KMS-11 (cell line): ENCODE results near the gene PPP6C.

ENCODE experiments used
- H2AFZ ChIP-seq: fragments of 200-600 bp; sonication (generic); 2 replicates; pipeline ENCODE4 v1.6.1; 2016; ENCODE audit warnings: antibody characterized with exemption, mixed run types, low read depth
- H3K27ac ChIP-seq: fragments of 200-600 bp; sonication (generic); 2 replicates; pipeline ENCODE4 v1.6.1; 2016; ENCODE audit warnings: mild to moderate bottlenecking, mixed run types
- H3K27me3 ChIP-seq: fragments of 200-600 bp; sonication (generic); 2 replicates; pipeline ENCODE4 v1.6.1; 2017; ENCODE audit warnings: mild to moderate bottlenecking, low read depth, mixed run types, moderate library complexity; ENCODE audit not compliant: insufficient read depth
- H3K36me3 ChIP-seq: fragments of 200-600 bp; sonication (generic); 2 replicates; pipeline ENCODE4 v1.6.1; 2017; ENCODE audit warnings: mild to moderate bottlenecking, mixed run types; ENCODE audit not compliant: insufficient read depth
- H3K4me1 ChIP-seq: fragments of 200-600 bp; sonication (generic); 2 replicates; pipeline ENCODE4 v1.6.1; 2016; ENCODE audit warnings: mild to moderate bottlenecking, low read depth, mixed run types; ENCODE audit not compliant: poor library complexity, severe bottlenecking
- H3K4me2 ChIP-seq: fragments of 200-600 bp; sonication (generic); 2 replicates; pipeline ENCODE4 v1.7.0; 2016; ENCODE audit warnings: mild to moderate bottlenecking, mixed run types
- H3K4me3 ChIP-seq: fragments of 200-600 bp; sonication (generic); IDR thresholded peaks from 2 replicates; pipeline ENCODE4 v1.6.1; 2017; ENCODE audit warnings: low read depth, low read length, mixed read lengths; ENCODE audit not compliant: insufficient read depth
- H3K79me2 ChIP-seq: fragments of 200-600 bp; sonication (generic); 2 replicates; pipeline ENCODE4 v1.6.1; 2016; ENCODE audit warnings: low read depth, mixed run types; ENCODE audit not compliant: insufficient read depth
- H3K9ac ChIP-seq: fragments of 200-600 bp; sonication (generic); 2 replicates; pipeline ENCODE4 v1.6.1; 2016; ENCODE audit warnings: mild to moderate bottlenecking, mixed run types
- H4K20me1 ChIP-seq: fragments of 200-600 bp; sonication (generic); 2 replicates; pipeline ENCODE4 v1.6.1; 2016; ENCODE audit warnings: mild to moderate bottlenecking, mixed run types; ENCODE audit not compliant: insufficient read depth
- TF ChIP-seq, protein P1 (sequence below): fragments of 200-600 bp; sonication (generic); conservative IDR thresholded peaks from 2 replicates; pipeline ENCODE4 v1.6.1; 2017; ENCODE audit warnings: low read depth, mild to moderate bottlenecking, antibody characterized with exemption, low read length, moderate library complexity, mixed read lengths

PPP6C gene

DNA sequence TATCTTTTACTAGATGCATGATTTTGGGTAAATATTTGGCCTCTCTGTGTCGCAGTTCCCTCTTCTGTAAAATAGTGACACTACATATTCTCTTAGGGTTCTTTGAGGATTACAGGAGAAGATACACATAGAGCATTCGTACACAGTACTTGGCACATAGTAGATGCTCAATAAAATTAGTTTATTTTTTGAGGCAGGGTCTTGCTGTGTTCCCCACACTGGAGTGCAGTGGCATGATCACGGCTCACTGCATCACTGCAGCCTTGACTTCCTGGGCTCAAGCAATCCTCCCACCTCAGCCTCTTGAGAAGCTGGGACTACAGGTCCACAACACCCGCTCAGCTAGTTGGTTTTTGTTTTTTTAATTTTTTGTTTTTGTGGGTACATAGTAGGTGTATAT, 47.9 kb downstream of the PPP6C start:
- no peak overlapping the region for H3K9ac ChIP-seq
- no peak overlapping the region for H2AFZ ChIP-seq
- H3K4me3 ChIP-seq, result no peak overlapping the region
- H3K27ac ChIP-seq, result no peak overlapping the region
- peaks cover 23% of the 10 kb centered on the region for H3K4me1 ChIP-seq
- H3K4me2 ChIP-seq, result no peak overlapping the region
- H4K20me1 ChIP-seq, result no peaks in the 10 kb centered on the region
- H3K36me3 ChIP-seq, result no peaks in the 10 kb centered on the region
- H3K79me2 ChIP-seq, result no peaks in the 10 kb centered on the region; the same call in 1 of the 2 replicates
- TF ChIP-seq, protein P1, sequence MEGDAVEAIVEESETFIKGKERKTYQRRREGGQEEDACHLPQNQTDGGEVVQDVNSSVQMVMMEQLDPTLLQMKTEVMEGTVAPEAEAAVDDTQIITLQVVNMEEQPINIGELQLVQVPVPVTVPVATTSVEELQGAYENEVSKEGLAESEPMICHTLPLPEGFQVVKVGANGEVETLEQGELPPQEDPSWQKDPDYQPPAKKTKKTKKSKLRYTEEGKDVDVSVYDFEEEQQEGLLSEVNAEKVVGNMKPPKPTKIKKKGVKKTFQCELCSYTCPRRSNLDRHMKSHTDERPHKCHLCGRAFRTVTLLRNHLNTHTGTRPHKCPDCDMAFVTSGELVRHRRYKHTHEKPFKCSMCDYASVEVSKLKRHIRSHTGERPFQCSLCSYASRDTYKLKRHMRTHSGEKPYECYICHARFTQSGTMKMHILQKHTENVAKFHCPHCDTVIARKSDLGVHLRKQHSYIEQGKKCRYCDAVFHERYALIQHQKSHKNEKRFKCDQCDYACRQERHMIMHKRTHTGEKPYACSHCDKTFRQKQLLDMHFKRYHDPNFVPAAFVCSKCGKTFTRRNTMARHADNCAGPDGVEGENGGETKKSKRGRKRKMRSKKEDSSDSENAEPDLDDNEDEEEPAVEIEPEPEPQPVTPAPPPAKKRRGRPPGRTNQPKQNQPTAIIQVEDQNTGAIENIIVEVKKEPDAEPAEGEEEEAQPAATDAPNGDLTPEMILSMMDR, result no peak
- H3K27me3 ChIP-seq, result no peaks in the 10 kb centered on the region

DNA sequence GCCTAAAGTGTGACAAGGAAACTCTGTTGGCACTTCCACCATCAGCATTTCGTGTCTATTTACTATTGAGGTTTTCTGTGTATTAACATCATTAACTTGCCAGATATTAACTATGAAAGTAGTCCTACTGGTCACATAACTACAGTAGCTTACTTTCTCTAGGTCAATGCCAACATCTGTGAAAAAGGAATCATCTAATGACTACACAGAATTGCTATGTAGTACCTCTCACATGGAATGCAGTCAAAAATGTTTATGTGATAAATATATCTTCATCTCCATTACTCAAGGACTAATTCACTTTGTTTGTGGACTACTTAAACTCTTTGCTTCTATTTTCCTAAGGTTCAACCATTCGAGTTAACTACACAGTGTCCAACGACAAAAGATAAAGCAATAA, 48.4 kb downstream of the PPP6C start:
- no peaks in the 10 kb centered on the region for H4K20me1 ChIP-seq
- TF ChIP-seq, protein P1, result no peak
- H2AFZ ChIP-seq, result no peak overlapping the region
- H3K9ac ChIP-seq, result no peak overlapping the region
- no peaks in the 10 kb centered on the region for H3K36me3 ChIP-seq
- no peak overlapping the region for H3K4me3 ChIP-seq
- H3K27me3 ChIP-seq, result no peaks in the 10 kb centered on the region
- no peak overlapping the region for H3K4me2 ChIP-seq
- H3K27ac ChIP-seq, result no peak overlapping the region
- H3K4me1 ChIP-seq, result peaks cover 18% of the 10 kb centered on the region
- H3K79me2 ChIP-seq, result no peaks in the 10 kb centered on the region; the same call in 1 of the 2 replicates

DNA sequence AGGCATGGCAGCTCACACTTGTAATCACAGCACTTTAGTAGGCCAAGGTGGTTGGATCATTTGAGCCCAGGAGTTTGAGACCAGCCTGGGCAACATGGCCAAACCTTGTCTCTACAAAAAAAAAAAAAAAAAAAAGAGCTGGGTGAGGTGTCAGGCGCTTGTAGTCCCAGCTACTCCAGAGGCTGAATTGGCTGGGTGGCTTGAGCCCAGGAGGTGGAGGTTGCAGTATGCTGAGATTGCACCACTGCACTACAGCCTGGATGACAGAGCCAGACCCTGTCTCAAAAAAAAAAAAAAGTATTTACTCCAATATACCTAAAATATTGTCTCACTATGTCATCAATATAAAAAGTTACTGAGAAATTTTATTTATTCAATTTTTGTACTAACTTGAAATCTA, 49.0 kb downstream of the PPP6C start:
- H3K9ac ChIP-seq, result no peak overlapping the region
- no peaks in the 10 kb centered on the region for H3K36me3 ChIP-seq
- H3K79me2 ChIP-seq, result no peaks in the 10 kb centered on the region; the same call in 1 of the 2 replicates
- H3K27me3 ChIP-seq, result no peaks in the 10 kb centered on the region
- H3K4me2 ChIP-seq, result no peak overlapping the region
- no peak overlapping the region for H3K27ac ChIP-seq
- H3K4me3 ChIP-seq, result no peak overlapping the region
- H4K20me1 ChIP-seq, result no peaks in the 10 kb centered on the region
- TF ChIP-seq, protein P1, result no peak
- H2AFZ ChIP-seq, result no peak overlapping the region
- peaks cover 11% of the 10 kb centered on the region for H3K4me1 ChIP-seq

DNA sequence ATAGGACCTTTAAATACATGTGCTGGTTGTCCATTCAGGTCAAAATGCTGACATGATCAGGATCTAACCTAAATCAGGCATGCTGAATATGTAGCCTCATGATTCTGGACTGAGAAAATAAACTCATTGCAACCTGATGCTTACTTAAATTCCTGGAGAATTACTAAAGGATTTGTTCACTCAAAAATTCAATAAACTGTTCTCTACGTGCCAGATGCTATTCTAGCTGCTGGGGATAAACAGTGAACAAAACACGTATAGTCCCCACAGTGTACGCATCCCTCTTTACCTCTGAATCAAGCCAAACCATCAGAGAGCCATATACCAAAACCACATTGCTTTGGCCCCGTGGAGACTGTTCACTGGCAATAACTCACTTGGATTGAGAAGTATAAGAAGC, 52.4 kb downstream of the PPP6C start:
- TF ChIP-seq, protein P1, result no peak
- Histone ChIP-seq H3K4me2 (no peak overlapping the region), H3K79me2 (no peaks in the 10 kb centered on the region; the same call in 1 of the 2 replicates)

More for the DNA sequence above, 52.4 kb downstream of the PPP6C start:
- Histone ChIP-seq H3K4me1 (no peaks in the 10 kb centered on the region), H4K20me1 (no peaks in the 10 kb centered on the region), H3K36me3 (no peaks in the 10 kb centered on the region), H3K27me3 (no peaks in the 10 kb centered on the region), H3K9ac (no peak overlapping the region), H3K27ac (no peak overlapping the region), H2AFZ (no peak overlapping the region), H3K4me3 (no peak overlapping the region)
